CD4-positive, alpha-beta T cell (primary cell): ENCODE results near the gene ANKRD44. TPM values are rescaled to one million over a fixed set of nuclear protein-coding genes. Genes with fewer than 3 reads are reported as not detected.

Experiments
- ATAC-seq: fragments of 200-7000 bp; cut with Tn5 transposase; one replicate; pipeline ENCODE4 v1.10.0; 2022; ENCODE audit warnings: mild to moderate bottlenecking; ENCODE audit not compliant: poor library complexity
- CTCF ChIA-PET: fragments of 350-600 bp; sonication (Branson Sonifier 250); formaldehyde crosslinking; loops from one replicate; lab custom pipeline; 2021; ENCODE audit warnings: antibody characterized with exemption, inconsistent platforms; lab: Charles Lee
- POLR2A ChIA-PET: fragments of 350-600 bp; sonication (Branson Sonifier 250); formaldehyde crosslinking; loops from one replicate; lab custom pipeline; 2021; ENCODE audit warnings: antibody characterized with exemption, inconsistent platforms; lab: Charles Lee
- DNase-seq, 14 experiments: peaks; one replicate each; pipeline ENCODE4 v3.0.0-alpha.2; 2013 to 2020; ENCODE audit warnings: mixed read lengths in 2 of 14
- H3K27ac ChIP-seq, 2 donors: one replicate each; pipeline versions ENCODE4 v1.5.1 to v1.7.0; 2013; ENCODE audit warnings: low read length in 2 of 2, low read depth in 1 of 2, mild to moderate bottlenecking in 1 of 2
- H3K27me3 ChIP-seq, 2 experiments: 1 replicate in 1 of 2; 2 replicates in 1 of 2; pipeline versions ENCODE4 v1.6.1 to v1.7.0; 2013; ENCODE audit warnings: low read length in 2 of 2, control low read depth in 1 of 2, mild to moderate bottlenecking in 1 of 2, moderate library complexity in 1 of 2; ENCODE audit not compliant: insufficient read depth in 2 of 2, control insufficient read depth in 1 of 2
- H3K36me3 ChIP-seq: one replicate; pipeline ENCODE4 v1.6.1; 2013; ENCODE audit warnings: low read length, control low read depth; ENCODE audit not compliant: insufficient read depth
- H3K4me1 ChIP-seq: one replicate; pipeline ENCODE4 v1.6.1; 2013; ENCODE audit warnings: low read length, control low read depth; ENCODE audit not compliant: insufficient read depth
- H3K4me3 ChIP-seq: one replicate; pipeline ENCODE4 v1.5.1; 2013; ENCODE audit warnings: mild to moderate bottlenecking, low read length, moderate library complexity
- H3K9me3 ChIP-seq, 2 experiments: 1 replicate in 1 of 2; 2 replicates in 1 of 2; pipeline versions ENCODE4 v1.6.1 to v1.7.0; 2013; ENCODE audit warnings: low read length in 2 of 2, mild to moderate bottlenecking in 2 of 2, control low read depth in 1 of 2, moderate library complexity in 1 of 2; ENCODE audit not compliant: control insufficient read depth in 1 of 2, insufficient read depth in 1 of 2
- H3K27ac Mint-ChIP-seq: one replicate; pipeline ENCODE4 v1.8.0; 2020; ENCODE audit warnings: mixed read lengths
- H3K27me3 Mint-ChIP-seq: one replicate; pipeline ENCODE4 v1.8.0; 2021; ENCODE audit warnings: mixed read lengths
- H3K36me3 Mint-ChIP-seq: one replicate; pipeline ENCODE4 v1.8.0; 2021; ENCODE audit warnings: low read depth, mixed read lengths
- H3K4me1 Mint-ChIP-seq: one replicate; pipeline ENCODE4 v1.8.0; 2021; ENCODE audit warnings: low read depth, mixed read lengths
- H3K4me3 Mint-ChIP-seq: one replicate; pipeline ENCODE4 v1.8.0; 2020; ENCODE audit warnings: mild to moderate bottlenecking, mixed read lengths
- H3K9me3 Mint-ChIP-seq: one replicate; pipeline ENCODE4 v1.8.0; 2020; ENCODE audit warnings: mixed read lengths
- intact Hi-C, 2 experiments: fragments of 100-400 bp; cut with DNase I in 1 of 2; cut with micrococcal nuclease in 1 of 2; formaldehyde crosslinking; loops; one replicate each; pipeline versions ENCODE4 v1.15.1 to v1.9.0; 2023 to 2025; cut with DNase I, micrococcal nuclease
- total RNA-seq, 174 experiments: library from RNA in 2 of 174; stranded (reverse) in 2 of 174; gene quantifications; one replicate each; pipeline ENCODE4 v1.2.3 and lab custom pipeline; 2021 to 2026
- TF ChIP-seq, protein P1 (sequence below): fragments of 200-600 bp; IDR thresholded peaks from one replicate; pipeline ENCODE4 v1.8.0; 2022; ENCODE audit warnings: antibody characterized with exemption, mild to moderate bottlenecking

ANKRD44 gene
- total RNA-seq, 2 experiments from 2014 or later: 170 to 186 TPM

DNA sequence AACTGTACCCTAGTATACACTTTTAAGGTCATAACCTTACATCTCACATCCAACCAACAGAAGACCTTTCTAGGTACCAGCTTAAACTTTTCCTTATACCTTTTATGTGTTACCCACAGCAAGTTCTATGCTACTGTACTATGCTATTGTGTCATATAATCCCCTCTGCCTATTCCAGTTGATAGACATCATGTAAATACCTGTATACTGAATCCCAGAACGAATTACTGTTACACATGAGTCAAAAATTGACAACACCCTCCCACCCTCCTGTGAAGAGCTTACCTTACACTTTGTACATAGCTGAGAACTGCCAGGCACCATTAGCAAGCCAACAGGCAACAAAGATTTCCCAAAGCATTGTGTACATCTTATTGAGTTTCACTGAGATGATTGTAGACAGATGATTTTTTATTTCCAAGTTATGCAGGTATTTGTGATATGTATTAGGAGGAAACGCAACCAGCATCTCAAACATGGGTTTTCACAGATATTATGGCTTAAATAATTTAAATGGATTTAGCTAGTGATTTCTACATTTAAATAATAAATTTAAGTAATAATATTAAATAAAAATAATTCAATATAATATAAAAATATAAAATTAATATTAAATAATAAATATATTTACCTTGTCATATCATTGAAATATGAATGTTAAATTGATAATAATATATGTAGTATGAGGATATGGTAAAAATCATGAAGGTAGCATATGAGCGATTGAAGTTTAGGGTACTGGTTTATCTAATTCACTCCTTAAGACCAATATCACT is 43.0 kb upstream of the ANKRD44 start:
- ATAC-seq: no peak
- no peak overlapping the region for H3K27ac ChIP-seq
- TF ChIP-seq, protein P1, sequence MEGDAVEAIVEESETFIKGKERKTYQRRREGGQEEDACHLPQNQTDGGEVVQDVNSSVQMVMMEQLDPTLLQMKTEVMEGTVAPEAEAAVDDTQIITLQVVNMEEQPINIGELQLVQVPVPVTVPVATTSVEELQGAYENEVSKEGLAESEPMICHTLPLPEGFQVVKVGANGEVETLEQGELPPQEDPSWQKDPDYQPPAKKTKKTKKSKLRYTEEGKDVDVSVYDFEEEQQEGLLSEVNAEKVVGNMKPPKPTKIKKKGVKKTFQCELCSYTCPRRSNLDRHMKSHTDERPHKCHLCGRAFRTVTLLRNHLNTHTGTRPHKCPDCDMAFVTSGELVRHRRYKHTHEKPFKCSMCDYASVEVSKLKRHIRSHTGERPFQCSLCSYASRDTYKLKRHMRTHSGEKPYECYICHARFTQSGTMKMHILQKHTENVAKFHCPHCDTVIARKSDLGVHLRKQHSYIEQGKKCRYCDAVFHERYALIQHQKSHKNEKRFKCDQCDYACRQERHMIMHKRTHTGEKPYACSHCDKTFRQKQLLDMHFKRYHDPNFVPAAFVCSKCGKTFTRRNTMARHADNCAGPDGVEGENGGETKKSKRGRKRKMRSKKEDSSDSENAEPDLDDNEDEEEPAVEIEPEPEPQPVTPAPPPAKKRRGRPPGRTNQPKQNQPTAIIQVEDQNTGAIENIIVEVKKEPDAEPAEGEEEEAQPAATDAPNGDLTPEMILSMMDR: no peak
- no peaks in the 10 kb centered on the region for H3K4me1 ChIP-seq
- H3K4me3 ChIP-seq: no peak overlapping the region
- Mint-ChIP-seq H3K27ac (no peak overlapping the region), H3K4me1 (peaks cover 15% of the 10 kb centered on the region), H3K36me3 (no peaks in the 10 kb centered on the region), H3K4me3 (no peak overlapping the region), H3K9me3 (no peaks in the 10 kb centered on the region), H3K27me3 (no peaks in the 10 kb centered on the region)
- no peaks in the 10 kb centered on the region for H3K9me3 ChIP-seq
- no peak for DNase-seq
- no peaks in the 10 kb centered on the region for H3K27me3 ChIP-seq
- intact Hi-C loops: no loop called here
- ChIA-PET CTCF (no interaction called here), POLR2A (no interaction called here)
- H3K36me3 ChIP-seq: no peaks in the 10 kb centered on the region

DNA sequence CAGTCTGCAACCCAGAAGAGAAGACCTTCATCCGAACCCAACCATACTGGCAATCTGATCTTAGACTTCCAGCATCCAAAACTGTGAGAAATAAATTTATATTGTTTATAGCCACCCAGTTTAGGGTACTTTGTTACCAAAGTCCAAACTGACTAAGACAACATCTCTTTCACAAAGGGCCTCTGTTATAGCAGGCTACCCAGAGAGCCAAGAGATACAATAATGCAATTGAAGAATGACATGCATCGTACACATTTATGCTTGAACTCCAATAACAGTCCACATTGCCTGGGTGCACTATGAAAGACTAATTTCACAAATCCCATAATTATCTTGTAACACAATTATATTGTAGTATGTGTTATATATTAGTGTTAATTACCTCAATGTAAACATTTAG is 39.1 kb upstream of the ANKRD44 start:
- Histone ChIP-seq H3K27me3 (no peaks in the 10 kb centered on the region), H3K36me3 (no peaks in the 10 kb centered on the region), H3K27ac (no peak overlapping the region), H3K4me1 (no peaks in the 10 kb centered on the region), H3K9me3 (no peaks in the 10 kb centered on the region), H3K4me3 (no peak overlapping the region)
- intact Hi-C loops: no loop called here
- ATAC-seq (no peak), DNase-seq (no peak)
- no peaks in the 10 kb centered on the region for H3K27me3 Mint-ChIP-seq
- TF ChIP-seq, protein P1: no peak
- H3K36me3 Mint-ChIP-seq: no peaks in the 10 kb centered on the region
- H3K27ac Mint-ChIP-seq: no peak overlapping the region
- ChIA-PET POLR2A (no interaction called here), CTCF (no interaction called here)
- H3K9me3 Mint-ChIP-seq: no peaks in the 10 kb centered on the region
- H3K4me3 Mint-ChIP-seq: no peak overlapping the region
- H3K4me1 Mint-ChIP-seq: no peaks in the 10 kb centered on the region

DNA sequence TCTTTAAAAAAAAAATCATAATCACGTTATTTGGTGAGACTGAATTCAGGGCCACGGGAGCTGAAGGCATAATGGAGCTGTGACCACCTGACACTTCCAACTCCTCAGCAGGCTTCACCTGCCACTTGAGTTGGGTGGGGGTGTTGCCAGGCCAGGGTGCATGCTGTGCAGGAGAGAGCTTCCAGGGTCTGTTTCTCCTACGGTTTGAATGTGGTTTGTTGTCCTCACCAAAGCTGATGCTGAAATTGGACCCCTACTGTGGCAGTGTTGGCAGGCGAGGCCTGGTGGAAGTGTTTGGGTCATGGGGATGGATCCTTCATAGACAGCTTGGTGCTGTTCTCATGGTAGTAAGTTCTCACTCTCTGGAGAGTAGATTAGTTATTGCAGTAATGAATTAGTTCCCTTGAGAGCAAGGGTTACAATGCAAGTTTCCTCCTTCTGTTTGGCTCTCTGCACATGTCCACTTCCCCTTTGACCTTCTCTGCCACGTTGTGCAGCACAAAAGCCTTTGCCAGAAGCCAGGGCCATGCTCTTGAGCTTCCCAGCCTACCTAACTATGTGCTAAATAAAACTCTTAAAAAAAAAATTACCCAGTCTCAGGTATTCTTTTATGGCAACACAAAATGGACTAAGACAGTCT is 38.3 kb upstream of the ANKRD44 start:
- POLR2A ChIA-PET: interaction anchor here (0.7 kb wide), 1 partner anchor 37 kb away, joined by 3 read pairs; no protein-coding TSS in a partner anchor

More for the DNA sequence above, 38.3 kb upstream of the ANKRD44 start:
- ATAC-seq (no peak), DNase-seq (no peak)
- H3K27ac Mint-ChIP-seq: no peak overlapping the region
- TF ChIP-seq, protein P1: no peak
- no peaks in the 10 kb centered on the region for H3K9me3 ChIP-seq
- no peaks in the 10 kb centered on the region for H3K36me3 Mint-ChIP-seq
- H3K27me3 ChIP-seq: no peaks in the 10 kb centered on the region
- no peak overlapping the region for H3K4me3 ChIP-seq
- CTCF ChIA-PET: no interaction called here
- H3K36me3 ChIP-seq: no peaks in the 10 kb centered on the region
- H3K4me1 ChIP-seq: no peaks in the 10 kb centered on the region
- H3K9me3 Mint-ChIP-seq: no peaks in the 10 kb centered on the region
- H3K27me3 Mint-ChIP-seq: no peaks in the 10 kb centered on the region
- no peak overlapping the region for H3K4me3 Mint-ChIP-seq
- no peaks in the 10 kb centered on the region for H3K4me1 Mint-ChIP-seq
- H3K27ac ChIP-seq: no peak overlapping the region
- intact Hi-C loops: no loop called here
